ENCODE data around the gene XBP1.

GRCh38 chr22:28769394-28770085, 30.8 kb downstream of the XBP1 start:
- no peak for TF ChIP-seq EZH2phosphoT487 (IDR thresholded peaks at IDR 0.05)
- TF ChIP-seq, protein P1, sequence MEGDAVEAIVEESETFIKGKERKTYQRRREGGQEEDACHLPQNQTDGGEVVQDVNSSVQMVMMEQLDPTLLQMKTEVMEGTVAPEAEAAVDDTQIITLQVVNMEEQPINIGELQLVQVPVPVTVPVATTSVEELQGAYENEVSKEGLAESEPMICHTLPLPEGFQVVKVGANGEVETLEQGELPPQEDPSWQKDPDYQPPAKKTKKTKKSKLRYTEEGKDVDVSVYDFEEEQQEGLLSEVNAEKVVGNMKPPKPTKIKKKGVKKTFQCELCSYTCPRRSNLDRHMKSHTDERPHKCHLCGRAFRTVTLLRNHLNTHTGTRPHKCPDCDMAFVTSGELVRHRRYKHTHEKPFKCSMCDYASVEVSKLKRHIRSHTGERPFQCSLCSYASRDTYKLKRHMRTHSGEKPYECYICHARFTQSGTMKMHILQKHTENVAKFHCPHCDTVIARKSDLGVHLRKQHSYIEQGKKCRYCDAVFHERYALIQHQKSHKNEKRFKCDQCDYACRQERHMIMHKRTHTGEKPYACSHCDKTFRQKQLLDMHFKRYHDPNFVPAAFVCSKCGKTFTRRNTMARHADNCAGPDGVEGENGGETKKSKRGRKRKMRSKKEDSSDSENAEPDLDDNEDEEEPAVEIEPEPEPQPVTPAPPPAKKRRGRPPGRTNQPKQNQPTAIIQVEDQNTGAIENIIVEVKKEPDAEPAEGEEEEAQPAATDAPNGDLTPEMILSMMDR (IDR thresholded peaks at IDR 0.05), result no peak
